Measurements from ENCODE around the gene MNDA. TPM values are rescaled to one million over a fixed set of nuclear protein-coding genes. Genes with fewer than 3 reads are reported as not detected.

Gene MNDA
- polyA plus RNA-seq (ENCODE audit: insufficient read length), result 2.9 TPM

DNA sequence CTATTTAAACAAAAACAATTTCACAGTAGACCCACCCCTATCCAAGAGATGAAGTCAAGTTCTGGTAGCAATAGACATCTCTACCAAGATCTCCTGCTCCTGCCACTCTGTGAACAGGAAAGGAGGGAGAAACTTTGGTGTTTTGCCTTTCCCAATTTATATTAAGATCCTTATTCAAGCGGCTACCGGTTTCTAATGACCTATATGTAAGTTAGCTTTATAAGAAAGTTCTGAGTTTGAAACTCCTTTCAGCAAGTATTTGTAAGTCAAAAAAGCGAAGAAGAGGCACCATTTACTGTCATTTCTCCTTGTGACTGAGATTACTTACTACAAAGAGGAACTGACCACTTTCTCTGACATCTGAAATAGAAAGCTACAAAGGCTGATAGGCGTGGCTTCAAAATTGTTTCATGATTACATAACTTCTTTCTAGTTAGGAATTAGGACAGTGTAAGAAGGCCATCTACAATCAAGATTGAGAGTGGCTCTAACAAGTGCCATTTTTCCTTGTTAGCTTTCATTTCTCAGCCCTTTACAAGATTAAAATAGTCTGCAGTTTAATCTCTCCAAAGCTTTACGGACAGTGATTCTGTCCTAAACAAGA lies at the start of gene MNDA:
Gene MNDA (plus strand): TSS at position 448 of the 604 bp plus-strand sequence. CDS start 10,803 bp downstream, outside the sequence.
- DNase-seq (ENCODE audit: low read depth), result no peak

DNA sequence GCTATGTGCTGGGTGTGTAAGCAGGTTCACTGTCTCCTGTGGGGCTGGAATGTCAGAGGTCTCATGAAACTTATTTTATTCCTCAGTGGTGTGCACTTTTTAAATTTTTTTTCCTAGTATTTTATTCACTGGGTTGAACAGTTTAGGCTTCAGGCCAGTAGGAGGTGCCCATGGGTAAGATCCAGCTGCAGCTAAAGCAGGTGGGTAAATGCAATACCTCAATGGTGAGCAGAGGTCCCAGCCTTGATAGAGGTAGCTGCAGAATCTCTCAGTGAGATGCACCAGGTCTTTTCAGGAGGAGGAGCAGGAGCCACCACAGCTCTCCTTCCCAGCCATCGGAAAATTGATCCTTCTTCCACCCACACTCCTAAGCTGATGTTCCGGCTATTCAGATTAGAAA lies 37.5 kb upstream of the MNDA start:
- no peak for DNase-seq (ENCODE audit: low read depth)

DNA sequence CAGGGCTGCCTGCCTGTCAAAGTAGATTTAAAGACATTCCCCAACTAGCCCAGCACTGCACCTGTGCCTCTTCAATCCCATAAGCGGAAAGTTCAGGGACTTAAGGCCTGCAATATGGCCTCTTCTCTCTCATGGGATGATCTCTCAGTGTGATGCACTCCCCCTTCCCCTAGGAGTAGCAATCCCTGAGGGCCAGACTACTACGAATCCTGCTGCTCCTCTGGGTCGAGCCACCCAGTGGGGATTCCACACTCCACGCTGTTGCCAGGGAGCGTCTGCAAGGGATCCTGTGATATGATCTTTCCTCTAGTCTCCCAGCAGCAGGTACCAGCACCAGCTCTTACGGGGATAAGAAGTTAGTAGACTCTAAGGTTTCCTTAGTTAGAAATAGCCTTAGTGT lies 36.9 kb upstream of the MNDA start:
- no peak for DNase-seq (ENCODE audit: low read depth)

DNA sequence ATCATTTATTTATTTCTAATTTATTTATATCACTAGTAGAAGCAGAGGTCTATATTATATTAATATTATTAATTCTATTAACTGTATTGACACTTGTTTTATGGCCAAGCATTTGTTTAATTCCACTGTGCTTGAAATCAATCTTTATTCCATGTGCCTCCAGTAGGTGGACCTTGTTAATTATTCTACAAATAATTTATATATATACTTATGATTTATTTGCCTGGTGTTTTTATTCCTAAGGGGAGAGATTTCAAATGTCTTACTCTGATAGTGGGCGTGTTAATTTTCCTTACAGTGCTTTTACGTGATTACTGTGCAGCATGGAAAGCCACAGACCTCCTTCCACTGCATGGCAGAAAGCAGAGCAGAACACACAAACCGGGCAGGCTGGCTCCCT lies 32.6 kb upstream of the MNDA start:
- no peak for DNase-seq (ENCODE audit: low read depth)

- DNase-seq (ENCODE audit: low read depth), result no peak
Measured at GRCh38 chr1:158799689-158800088, 31.5 kb upstream of the MNDA start.

DNA sequence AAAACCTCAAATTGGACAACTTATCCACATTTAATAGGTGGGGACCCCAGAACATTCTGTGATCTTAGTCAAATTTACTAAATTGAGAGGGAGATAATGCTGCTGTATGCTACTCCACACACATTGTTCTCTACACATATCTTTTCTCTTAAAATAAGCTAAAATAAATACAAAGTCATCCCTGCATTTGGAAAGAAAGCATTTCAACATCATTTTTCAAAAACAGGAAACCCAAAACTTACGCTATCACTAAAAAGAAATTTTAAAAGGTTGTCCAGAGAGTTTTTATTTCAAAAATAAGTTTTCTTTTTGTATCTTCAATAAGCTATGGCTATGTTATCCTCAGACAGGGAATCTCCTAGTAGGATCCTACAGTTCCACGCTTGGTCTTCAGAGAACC lies 30.6 kb upstream of the MNDA start:
- DNase-seq (ENCODE audit: low read depth), result no peak

DNA sequence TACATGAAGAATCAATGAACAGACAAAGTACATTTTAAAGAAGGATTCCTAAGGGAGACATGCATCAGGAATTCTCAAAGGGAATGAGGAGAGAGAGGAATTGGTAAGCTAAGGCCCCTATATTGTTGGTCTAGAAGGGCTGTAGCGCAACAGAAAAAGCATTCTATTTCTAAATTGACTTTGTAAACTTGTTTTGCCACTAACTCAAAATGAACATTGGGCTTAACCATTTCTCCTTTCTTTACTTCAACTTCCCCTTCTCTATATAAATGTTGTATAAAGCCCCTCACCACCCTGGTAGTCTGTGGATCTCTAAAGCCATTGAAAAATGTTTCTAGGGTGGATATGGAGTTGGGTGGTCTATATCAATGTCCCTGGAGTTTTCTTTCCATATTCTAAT lies 29.8 kb upstream of the MNDA start:
- DNase-seq (ENCODE audit: low read depth), result no peak

- DNase-seq (ENCODE audit: low read depth), result no peak
Measured at GRCh38 chr1:158803678-158804077, 27.5 kb upstream of the MNDA start.

- no peak for DNase-seq (ENCODE audit: low read depth)
Measured at GRCh38 chr1:158806916-158807536, 24.1 kb upstream of the MNDA start.

DNA sequence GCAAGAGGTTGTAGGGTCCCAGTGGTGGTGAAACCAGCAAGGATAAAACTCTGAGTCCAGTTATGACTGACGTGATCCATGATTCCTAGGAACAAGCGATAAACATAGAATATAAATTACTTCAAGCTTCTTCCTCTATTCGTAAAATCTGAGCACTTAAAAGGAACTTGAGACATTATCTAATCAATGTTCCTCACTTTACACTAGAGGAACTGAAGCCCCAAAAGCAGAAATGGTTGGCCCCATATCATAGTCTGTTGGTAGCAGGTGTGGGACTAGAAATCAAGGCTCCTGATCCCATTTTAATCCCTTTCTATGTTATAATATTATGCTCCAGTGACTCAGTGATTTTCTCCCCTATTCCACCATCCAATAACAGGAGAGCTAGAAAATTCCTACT lies 21.9 kb upstream of the MNDA start:
- no peak for DNase-seq (ENCODE audit: low read depth)

GRCh38 chr1:158809862-158810261 lies 21.3 kb upstream of the MNDA start:
- DNase-seq (ENCODE audit: low read depth), result peak; percentile 19

- no peak for DNase-seq (ENCODE audit: low read depth)
Measured at GRCh38 chr1:158810311-158810710, 20.8 kb upstream of the MNDA start.

GRCh38 chr1:158812336-158812735 lies 18.8 kb upstream of the MNDA start:
- no peak for DNase-seq (ENCODE audit: low read depth)

DNA sequence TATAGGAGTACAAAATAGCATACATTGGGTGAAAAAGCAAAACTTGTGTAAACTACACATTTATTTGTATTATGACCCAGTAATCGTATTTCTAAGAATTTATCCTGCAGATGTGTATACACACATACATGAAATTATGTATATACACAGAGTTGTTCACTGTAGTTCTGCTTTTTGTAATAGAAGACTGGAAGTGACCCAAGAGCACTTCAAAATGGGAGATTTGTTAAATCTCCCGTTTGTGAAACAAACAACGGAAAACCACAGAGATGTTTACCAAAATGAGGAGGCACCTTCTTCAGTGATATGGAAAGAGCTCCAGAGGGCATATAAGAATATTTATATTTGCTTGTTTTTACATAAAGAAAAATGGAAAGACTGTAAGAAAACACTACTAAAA lies 18.0 kb upstream of the MNDA start:
- DNase-seq (ENCODE audit: low read depth), result no peak

DNA sequence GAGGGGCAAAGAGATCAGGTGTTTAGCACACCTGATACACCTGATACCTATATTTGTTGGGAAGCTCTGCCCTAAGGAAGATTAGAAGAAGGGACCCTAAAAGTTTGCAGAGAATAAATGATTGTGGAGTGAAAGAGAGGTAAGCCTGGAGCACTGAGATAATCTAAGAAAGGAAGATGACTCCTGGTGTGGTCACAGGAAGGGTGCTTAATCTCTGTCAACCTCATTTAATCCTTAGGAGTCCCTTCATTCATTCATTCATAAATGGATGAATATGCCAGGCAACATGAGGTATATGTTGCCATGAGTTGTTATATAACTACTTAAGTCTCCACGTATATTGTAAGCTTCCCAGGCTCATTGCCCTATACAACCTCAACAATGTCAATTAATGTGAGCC lies 16.2 kb upstream of the MNDA start:
- no peak for DNase-seq (ENCODE audit: low read depth)

GRCh38 chr1:158818560-158818959 lies 12.6 kb upstream of the MNDA start:
- no peak for DNase-seq (ENCODE audit: low read depth)

- DNase-seq (ENCODE audit: low read depth), result no peak
Measured at GRCh38 chr1:158818975-158819431, 12.1 kb upstream of the MNDA start.

DNA sequence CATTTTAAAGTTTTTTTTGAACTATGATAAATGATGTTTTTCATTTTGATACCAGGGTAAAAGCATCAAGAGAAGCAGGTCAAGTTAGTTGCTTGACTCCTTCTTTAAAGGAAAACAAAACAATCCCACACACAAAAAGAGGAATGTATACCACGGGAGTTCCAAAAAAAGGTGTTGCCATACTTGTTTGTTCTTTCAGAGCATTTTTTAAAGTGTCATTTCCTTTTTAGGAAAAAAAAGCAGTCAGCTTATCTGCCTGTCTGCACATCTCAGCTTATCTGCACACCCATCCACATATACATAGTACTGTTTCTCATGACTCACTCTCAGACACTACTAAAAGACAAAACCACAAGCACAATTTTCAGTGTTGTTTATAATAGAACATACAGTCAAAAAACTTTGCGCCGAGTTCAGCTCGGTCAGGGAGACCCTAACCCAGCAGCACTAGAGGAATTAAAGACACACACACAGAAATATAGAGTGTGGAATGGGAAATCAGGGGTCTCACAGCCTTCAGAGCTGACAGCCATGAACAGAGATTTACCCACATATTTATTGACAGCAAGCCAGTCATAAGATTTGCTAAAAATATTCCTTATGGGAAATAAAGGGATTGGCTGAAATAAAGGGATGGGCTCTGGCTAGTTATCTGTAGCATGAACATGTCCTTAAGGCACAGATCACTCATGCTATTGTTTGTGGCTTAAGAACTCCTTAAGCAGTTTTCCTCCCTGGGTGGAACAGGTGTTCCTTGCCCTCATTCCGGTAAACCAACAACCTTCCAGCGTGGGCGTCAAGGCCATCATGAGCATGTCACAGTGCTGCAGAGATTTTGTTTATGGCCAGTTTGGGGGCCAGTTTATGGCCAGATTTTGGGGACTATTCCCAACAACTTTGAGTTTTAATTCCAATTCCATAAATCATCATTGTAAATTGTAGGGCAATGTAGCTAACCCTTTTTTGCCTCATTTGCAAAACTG lies 11.4 kb upstream of the MNDA start:
- DNase-seq (ENCODE audit: low read depth), result no peak

DNA sequence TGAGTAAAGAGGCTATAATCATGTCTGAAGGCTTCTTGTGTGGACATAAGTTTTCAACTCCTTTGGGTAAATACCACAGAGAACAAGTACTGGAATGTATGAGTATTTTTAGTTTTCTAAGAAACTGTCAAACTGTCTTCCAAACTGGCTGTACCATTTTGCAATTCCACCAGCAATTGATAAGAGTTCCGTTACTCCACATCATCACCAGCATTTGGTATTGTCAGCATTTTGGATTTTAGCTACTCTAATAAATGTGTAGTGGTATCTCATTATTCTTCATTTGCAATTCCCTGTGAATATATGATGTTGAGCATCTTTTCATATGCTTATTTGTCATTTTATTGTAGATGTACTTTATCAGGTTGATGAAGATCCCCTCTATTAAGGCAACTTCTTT lies 9.4 kb upstream of the MNDA start:
- DNase-seq (ENCODE audit: low read depth), result no peak

DNA sequence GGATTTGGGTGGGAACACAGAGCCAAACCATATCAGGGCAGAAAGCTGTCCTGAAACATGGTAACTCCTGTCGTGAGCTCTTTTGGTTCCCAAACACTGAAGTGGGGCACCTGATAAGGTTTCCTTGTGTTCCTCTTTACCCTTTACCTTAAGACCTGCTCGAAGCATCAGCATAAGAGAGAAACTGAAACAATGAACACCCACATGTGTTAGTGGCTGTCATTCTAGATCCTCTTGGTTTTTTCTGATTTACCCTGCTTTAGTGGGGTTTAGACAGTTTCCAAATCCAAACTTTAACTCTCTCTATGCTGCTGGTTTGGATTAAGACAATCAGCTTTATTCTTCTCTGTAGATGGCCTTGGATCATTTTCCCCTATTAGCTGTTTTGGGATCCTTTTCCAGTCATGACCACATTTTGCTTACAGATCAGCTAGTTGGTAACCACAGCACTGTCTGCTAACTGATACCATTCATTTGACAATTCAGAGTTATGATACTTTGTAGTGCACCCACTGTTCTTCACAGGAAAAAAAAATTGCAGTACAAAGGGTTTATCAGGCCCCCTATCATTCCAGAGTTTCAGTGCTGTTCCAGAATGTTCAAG lies 975 bp upstream of the MNDA start:
- DNase-seq (ENCODE audit: low read depth), result no peak

DNA sequence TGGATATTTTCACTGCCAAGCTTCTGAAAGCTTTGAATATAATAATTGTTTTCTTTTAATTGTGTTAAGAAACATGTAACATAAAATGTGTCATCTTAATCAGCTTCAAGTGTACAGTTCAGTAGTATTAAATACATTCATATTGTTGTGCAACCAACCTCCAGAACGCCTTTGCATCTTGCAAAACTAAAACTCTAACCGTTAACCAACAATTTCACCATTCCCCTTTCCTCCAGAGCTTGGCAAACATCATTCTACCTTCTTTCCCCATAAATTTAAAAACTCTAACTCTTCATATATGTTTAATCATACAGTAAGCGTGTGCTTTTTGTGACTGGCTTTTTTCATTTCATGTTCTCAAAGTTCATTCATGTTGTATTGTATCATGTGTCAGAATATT lies 2.1 kb downstream of the MNDA start:
- no peak for DNase-seq (ENCODE audit: low read depth)

GRCh38 chr1:158836038-158836437 lies 4.9 kb downstream of the MNDA start:
- no peak for DNase-seq (ENCODE audit: low read depth)

Data from forelimb muscle (tissue), 1 donor.